ENCODE measurements around the gene SPINK4.

Gene SPINK4

GRCh38 chr9:33294670-33295432 is 54.9 kb downstream of the SPINK4 start:
- DNase-seq: no peak

- DNase-seq: no peak
These were observed 55.6 kb downstream of the SPINK4 start for GRCh38 chr9:33295571-33295970.

- no peak for DNase-seq
These were observed 57.5 kb downstream of the SPINK4 start for GRCh38 chr9:33297432-33297831.
